Upper lobe of left lung (tissue), 4 donors: Measurements from ENCODE around the gene NEURL1.

Source experiments
- CTCF ChIP-seq, 6 experiments: fragments of 450-650 bp in 4 of 6; fragments of 200-600 bp in 2 of 6; sonication (generic) in 2 of 6; IDR thresholded peaks; one replicate each; pipeline ENCODE4 v1.5.1; 2016 to 2019; ENCODE audit warnings: antibody characterized with exemption in 6 of 6
- POLR2A ChIP-seq, 4 donors: fragments of 450-650 bp; IDR thresholded peaks; one replicate each; pipeline ENCODE4 v1.5.1; 2016 to 2017; ENCODE audit warnings: antibody characterized with exemption in 4 of 4, mild to moderate bottlenecking in 2 of 4
- POLR2AphosphoS5 ChIP-seq, 2 donors: sonication (generic); formaldehyde crosslinking; IDR thresholded peaks; one replicate each; pipeline ENCODE4 v1.5.1; 2017; ENCODE audit warnings: antibody characterized with exemption in 2 of 2

GRCh38 chr10:103614306-103615158, 121.0 kb downstream of the NEURL1 start:
- no peak for TF ChIP-seq POLR2AphosphoS5 (IDR thresholded peaks at IDR 0.05)
- TF ChIP-seq CTCF (IDR thresholded peaks at IDR 0.05): no peak
- TF ChIP-seq POLR2A (IDR thresholded peaks at IDR 0.05): no peak
